GM18858 (cell line): ENCODE data around the gene GREM1.

Source experiments
- ATAC-seq: cut with Tn5 transposase; IDR thresholded peaks from one replicate; pipeline ENCODE4 v1.9.1; 2021; ENCODE audit not compliant: unreplicated experiment

GREM1 gene

DNA sequence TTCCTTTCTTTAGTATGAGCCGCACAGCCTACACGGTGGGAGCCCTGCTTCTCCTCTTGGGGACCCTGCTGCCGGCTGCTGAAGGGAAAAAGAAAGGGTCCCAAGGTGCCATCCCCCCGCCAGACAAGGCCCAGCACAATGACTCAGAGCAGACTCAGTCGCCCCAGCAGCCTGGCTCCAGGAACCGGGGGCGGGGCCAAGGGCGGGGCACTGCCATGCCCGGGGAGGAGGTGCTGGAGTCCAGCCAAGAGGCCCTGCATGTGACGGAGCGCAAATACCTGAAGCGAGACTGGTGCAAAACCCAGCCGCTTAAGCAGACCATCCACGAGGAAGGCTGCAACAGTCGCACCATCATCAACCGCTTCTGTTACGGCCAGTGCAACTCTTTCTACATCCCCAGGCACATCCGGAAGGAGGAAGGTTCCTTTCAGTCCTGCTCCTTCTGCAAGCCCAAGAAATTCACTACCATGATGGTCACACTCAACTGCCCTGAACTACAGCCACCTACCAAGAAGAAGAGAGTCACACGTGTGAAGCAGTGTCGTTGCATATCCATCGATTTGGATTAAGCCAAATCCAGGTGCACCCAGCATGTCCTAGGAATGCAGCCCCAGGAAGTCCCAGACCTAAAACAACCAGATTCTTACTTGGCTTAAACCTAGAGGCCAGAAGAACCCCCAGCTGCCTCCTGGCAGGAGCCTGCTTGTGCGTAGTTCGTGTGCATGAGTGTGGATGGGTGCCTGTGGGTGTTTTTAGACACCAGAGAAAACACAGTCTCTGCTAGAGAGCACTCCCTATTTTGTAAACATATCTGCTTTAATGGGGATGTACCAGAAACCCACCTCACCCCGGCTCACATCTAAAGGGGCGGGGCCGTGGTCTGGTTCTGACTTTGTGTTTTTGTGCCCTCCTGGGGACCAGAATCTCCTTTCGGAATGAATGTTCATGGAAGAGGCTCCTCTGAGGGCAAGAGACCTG, 13.2 kb downstream of the GREM1 start:
- no peak for ATAC-seq

DNA sequence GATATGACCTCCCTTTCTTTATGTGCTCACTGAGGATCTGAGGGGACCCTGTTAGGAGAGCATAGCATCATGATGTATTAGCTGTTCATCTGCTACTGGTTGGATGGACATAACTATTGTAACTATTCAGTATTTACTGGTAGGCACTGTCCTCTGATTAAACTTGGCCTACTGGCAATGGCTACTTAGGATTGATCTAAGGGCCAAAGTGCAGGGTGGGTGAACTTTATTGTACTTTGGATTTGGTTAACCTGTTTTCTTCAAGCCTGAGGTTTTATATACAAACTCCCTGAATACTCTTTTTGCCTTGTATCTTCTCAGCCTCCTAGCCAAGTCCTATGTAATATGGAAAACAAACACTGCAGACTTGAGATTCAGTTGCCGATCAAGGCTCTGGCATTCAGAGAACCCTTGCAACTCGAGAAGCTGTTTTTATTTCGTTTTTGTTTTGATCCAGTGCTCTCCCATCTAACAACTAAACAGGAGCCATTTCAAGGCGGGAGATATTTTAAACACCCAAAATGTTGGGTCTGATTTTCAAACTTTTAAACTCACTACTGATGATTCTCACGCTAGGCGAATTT, 14.9 kb downstream of the GREM1 start:
- no peak for ATAC-seq

DNA sequence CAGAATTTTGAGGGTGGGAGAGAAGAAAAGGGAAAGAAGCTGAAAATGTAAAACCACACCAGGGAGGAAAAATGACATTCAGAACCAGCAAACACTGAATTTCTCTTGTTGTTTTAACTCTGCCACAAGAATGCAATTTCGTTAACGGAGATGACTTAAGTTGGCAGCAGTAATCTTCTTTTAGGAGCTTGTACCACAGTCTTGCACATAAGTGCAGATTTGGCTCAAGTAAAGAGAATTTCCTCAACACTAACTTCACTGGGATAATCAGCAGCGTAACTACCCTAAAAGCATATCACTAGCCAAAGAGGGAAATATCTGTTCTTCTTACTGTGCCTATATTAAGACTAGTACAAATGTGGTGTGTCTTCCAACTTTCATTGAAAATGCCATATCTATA, 15.5 kb downstream of the GREM1 start:
- no peak for ATAC-seq

DNA sequence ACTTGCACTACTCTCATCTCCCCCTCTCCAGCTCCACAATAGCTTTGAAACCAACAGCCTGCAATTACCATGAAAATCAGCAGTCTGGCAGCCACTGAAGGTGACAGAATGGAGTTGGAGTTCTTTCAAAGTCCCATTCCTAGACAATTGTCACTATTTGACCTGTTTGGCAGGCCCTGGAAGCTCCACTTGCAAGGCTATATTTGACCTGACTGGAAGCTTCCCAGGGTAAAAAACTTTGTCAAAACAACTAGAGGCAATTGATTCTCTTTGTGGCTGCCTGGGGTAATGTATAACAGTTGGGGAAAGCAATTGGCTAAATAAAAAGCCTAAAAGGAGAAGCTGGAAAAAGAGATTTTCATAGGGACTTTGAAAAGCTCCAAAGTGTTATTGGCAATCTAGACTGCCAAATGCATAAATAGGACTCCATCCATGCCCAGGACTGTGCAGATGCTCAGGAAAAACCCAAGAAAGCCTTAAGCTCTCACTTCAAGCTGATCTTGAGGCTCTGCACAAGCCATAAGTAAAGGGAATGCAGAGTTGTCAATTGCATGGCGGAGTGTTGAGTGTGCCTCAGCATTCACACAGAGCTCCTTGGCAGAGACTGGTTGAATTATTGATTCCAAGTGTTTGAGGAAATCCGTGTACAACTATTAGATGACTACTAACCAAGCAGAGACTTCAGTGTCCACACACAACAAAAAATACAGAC, 18.3 kb downstream of the GREM1 start:
- ATAC-seq = no peak

DNA sequence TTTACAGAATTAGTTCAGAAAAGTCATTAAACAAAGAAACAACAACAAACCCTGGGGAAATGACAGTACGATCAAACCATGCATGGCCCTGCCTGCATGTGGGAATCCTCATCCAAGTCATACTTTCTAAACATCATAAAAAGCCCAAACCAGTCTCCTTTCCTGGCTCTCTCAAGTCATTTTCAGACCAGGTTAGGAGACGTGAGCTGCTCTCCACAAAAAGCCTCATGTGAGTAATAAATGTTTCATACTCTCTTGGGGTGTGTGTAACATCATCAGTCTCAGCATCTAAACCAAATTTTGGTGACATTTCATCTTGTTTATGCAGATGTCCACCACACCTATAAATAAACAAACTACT, 18.9 kb downstream of the GREM1 start:
- ATAC-seq = no peak

DNA sequence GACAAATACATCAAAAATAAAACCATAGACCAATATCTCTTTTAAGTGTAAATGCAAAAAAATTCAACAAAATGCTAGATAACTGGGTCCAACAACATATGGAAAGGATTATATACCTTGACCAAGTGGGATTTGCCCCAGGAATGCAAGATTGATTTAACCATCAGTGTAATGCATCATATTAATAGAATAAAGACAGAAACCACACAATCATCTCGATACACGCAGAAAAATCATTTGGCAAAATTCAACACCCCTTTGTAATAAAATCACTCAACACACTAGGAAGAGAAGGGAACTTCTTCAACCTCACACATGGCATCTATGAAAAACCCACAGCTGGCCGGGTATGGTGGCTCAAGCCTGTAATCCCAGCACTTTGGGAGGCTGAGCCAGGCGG, 19.5 kb downstream of the GREM1 start:
- no peak for ATAC-seq

DNA sequence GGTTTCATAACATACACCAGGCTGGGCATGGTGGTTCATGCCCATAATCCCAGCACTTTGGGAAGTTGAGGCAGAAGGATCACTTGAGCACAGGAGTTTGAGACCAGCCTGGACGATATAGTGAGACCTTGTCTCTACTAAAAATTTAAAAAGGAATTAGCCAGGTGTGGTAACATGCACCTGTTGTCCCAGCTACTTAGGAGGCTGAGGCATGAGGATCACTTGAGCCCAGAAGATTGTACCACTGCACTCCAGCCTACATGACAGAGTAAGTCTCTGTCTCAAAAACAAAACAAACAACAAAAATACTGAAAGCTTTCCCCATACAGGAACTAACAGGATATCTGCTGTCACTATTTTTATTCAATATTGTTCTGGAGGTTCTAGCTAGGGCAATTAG, 20.9 kb downstream of the GREM1 start:
- no peak for ATAC-seq

DNA sequence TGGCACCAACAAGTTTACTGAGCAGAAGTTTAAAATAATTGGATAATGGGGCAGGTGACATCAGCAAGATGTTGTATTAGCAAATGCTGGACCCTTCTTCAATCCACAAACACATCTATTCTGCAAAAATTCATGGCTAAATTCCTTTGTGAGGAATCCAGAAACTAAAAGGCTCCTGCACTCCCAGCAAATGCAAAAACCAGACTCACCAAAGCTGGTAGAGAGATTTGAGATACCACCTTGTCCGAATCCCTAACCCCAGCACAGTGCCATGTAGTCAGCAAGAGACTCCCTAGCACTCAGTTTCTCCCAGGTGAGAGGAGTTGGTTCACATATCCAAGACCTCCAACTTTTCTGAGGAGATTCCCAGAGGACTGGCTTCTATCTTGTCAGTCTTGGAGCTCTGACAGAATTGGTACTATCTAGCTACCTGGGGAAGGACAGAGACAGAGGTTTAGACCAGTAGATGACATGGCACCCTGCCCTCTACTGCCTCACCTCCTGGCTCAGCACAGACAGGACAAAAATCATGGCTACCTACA, 21.8 kb downstream of the GREM1 start:
- ATAC-seq = no peak

DNA sequence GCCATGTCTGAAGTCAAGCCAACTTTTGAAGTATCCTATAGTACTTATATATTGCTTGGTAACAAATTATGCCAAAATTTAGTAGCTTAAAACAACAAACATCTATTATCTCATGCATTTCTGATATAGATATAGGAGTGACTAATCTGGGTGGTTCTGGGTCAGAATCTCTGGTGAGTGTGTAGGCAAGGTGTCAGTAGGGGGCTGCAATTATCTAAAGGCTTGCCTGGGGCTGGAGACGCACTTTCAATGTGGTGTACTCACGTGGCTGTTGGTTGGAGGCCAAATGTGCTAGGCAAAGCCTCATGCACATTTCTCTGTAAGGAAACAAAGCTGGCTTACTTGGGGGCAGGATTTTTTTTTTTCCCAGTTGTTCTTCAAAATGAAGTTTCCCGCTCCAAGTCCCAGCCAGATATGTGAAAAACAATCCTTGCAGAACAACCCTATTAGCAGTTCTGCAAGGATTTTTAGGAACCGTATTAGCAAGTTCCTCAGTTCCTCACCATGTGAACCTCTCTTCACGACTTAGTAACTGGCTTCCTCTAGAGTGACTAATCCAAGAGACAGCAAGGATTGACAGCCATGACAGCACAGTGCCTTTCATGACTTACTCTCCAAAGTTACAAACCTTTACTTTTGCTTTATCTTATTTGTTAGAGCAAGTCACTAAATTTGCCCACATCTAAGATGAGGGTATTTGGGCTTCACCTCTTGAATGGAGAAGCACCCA, 25.8 kb downstream of the GREM1 start:
- no peak for ATAC-seq

DNA sequence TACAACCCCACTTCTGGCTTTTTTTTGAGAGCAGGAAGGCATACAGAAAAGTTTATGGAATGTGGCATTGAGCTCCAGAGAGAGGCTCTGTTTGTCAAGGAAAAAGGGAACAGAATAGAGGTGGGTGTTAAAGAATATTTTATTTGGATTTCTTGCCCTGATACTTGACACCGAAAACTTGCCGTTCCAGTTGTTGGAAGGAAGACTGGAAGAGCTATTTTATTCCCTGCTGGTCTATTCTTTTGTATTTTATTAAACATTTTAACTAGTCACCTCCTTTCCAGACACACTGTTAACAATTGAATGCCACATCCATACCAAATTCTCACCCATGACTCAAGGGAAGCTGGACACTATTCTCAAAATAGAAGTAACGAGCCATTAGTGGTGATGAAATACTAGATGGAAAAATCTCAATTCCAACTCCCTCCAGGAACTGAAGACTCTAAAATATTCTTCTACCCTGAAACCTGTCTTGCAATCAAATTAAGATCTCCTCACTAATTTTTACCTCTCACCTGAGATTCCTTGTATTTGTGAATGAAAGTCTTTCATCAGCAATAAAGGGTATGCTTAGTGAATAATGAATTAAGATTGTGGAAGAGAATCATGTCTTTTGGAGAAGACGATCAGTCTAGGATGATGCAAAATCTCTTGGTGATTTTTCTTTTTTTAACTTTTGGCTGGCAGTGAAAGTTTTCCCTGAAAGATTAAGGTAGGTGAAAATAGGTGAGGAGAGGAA, 28.5 kb downstream of the GREM1 start:
- ATAC-seq = no peak

DNA sequence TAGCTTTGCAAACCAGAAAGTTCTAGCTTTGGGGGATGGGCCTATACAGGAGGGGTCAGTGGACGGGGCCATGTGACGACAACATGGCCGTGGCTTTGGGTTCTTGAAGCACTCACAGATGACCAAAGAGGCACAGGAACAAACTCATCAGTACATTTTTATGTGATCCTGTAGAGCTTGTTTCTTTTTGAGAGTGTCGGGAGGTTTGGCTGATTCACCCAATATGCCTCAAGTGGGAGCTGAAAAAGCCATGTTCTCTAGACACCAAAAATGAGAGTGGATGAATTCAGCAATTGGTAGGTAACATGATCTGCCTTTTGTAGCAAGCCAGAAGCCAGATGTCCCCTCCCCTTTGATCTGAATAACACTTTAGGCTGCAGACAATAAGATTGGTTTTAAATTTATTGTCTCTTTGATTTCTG, 30.1 kb downstream of the GREM1 start:
- no peak for ATAC-seq

DNA sequence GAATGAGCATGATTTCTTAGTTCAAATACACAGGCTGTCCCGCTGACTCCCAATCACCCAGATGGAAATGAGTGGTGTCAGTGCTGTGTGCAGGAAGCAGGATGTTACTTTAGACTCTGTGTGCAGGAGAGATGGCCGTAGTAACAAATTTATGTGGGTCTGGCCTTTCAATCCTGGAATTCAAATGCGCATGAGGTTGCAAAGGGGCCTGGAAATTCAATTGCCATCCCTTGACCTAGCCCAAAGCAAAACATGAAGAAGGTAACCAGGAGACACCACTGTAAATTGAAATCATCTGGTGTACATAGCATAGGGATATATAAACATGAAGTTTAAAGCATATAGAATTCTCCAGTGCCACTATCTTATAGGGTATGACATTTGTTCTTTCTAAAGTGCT, 33.2 kb downstream of the GREM1 start:
- ATAC-seq = no peak

DNA sequence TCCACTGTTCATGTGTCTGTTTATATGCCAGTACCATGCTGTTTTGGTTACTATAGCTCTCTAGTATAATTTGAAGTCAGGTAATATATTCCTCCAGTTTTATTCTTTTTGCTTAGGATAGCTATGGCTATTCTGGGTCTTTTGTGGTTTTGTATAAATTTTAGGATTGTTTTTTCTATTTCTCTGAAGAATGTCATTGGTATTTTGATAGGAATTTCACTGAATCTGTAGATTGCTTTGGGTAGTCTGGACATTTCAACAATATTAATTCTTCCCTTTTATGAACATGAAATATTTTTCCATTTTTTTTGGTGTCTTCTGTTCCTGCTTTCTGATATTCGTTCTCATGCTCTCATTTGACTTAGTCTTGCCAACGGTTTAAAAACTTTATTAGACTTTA, 39.6 kb downstream of the GREM1 start:
- no peak for ATAC-seq

DNA sequence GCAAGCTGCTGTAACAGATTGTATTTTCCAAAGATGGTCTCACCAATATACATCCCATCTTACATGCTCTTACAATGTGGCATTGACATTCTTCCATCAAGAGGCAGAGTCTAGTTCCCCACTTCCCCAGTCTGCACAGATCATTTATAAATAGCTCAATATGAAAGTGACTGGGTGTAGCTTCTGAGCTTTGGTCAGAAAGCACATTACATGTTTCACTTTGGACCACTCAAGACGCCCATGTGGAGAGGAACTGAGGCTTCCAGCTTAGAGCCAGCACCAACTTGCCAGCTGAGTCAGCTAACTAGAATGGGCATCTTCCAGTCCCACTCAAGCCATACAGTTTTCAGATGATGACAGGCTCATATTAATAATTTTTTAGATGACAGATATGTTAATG, 45.5 kb downstream of the GREM1 start:
- no peak for ATAC-seq

DNA sequence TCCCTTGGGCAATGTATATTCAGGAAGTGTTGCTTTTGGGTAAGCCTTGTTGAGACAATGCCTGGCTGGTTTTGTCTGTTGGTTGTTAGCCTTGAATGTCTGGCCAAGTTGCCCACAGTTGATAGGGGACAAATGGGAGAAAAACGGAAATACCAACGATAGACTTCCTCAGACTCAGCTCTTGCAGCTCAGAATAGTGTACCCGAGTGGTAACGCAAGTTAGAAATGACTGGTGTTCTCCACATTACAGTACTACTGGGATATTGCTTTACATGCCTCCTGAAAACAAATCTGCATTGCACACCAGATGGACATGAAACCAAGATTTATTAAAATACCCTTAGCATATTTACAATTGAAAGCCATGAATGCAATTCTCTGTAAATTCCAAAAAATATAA, 47.4 kb downstream of the GREM1 start:
- no peak for ATAC-seq

DNA sequence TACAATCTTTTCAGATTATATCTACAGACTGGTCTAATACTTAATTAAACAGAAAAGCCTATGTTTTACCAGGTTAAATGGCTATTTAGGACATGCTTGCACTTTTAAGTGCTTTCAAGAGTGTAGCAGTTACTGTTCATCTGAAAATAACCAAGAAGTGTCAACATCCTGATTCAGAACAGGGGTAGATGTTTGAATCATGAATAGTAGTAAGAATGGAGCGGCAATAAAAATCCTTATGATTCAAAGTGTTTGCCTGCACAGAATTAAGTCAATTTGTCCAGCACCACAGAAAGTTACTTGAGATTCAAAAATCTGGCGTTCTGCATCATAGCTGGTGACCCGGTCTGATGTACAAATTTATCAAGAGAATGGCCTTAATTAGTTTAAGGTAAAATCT, 48.3 kb downstream of the GREM1 start:
- no peak for ATAC-seq

DNA sequence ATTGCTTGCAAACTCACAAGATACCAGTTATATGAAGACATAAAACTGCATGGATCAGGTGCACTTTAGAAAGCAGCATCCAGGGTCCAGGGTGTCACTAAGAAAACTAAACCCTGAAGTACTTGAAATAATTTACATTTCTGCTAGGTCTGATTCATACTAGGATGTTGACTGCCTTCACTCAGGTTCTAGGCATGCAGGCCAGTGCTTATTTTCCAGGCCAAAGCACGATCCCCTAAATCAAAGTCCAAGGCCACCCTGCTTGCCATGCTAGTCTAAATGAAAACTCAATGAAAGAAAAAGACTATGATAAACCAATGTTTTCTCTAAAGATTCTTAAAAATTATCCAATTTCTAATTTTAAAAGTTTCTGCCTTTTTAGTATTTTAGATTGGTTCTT, 49.4 kb downstream of the GREM1 start:
- no peak for ATAC-seq

DNA sequence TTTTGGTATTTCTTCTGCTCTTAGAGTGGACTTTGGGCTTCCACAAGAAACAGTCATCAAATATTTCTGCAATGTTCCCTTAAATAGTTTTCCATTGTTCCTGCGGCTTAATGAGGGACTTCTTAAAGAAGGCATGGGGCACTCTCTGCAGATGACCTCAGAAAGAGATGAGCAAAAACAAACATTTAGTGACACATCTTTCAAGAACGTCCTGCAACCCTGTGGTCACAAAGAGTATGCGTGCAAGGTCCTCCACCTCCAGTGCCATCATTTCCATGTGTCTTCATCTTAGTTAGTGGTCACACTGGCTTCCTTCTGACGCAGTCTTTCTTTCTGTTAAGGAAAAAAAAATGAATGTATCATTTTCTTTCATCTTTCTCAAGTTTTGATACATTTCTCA, 56.2 kb downstream of the GREM1 start:
- no peak for ATAC-seq

DNA sequence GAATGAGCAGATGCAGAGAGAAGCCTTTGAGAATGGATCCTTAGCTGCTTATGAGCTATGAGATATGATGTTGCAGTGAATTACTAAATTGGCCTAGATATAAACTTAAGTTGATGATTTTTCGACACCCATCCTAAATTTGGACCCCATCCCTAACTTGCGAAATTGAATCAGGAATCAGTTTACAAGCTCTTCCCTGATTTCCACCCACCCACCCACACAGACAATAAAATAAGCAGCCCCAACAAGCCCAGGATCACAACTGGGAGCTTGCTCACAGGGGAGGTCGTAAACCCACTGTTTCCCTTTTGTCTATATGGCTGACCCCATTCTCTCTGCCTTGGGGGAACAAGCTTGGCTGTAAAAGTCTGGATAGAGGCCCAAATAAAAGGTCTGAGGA, 57.3 kb downstream of the GREM1 start:
- no peak for ATAC-seq

DNA sequence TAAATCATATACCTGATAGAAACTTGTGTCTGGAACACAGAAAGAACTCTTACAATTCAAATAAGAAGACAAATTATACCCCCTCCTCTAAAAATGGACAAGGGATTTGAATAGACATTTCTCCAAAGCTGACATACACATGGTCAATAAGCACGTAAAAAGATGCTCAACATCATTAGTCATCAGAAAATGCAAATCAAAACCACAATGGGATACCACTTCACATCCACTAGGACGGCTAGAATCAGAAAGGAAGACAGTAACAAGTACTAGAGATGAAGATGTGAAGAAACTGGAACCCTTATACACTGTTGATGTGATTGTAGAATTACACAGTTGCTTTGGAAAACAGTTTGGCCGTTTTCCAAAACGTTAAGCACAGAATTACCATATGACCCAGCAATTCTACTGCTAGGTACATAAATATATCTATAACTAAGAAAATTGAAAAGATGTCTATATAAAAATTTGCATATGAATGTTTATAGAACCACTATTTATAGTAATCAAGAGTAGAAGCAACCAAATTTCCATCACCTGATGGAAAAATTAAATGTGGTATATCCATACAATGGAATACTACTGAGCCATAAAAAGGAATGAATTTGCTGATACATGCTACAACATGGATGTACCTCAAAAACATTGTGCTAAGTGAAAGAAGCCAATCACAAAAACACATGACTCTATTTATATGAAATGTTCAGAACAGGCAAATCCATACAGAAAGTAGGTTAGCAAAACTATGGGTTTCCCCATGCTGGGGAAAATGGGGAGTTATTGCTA, 60.8 kb downstream of the GREM1 start:
- no peak for ATAC-seq
